ENCODE measurements around the gene INVS.
"Not testable (repeated sequence)": the region's sequence is repeated elsewhere in the genome, so short reads cannot be mapped to it uniquely, and the experiment has no call there.

INVS gene

GRCh38 chr9:100281676-100282387 is 182.8 kb downstream of the INVS start:
- DNase-seq: no peak

GRCh38 chr9:100282388-100282719 is 183.3 kb downstream of the INVS start:
- DNase-seq: no peak

- DNase-seq: no peak
Observed at GRCh38 chr9:100284247-100284646, 185.2 kb downstream of the INVS start.

- DNase-seq: no peak
Observed at GRCh38 chr9:100285080-100285479, 186.0 kb downstream of the INVS start.

- no peak for DNase-seq
Observed at GRCh38 chr9:100285601-100286000, 186.6 kb downstream of the INVS start.

- DNase-seq: no peak
Observed at GRCh38 chr9:100286257-100286656, 187.2 kb downstream of the INVS start.

- DNase-seq: no peak
Observed at GRCh38 chr9:100287186-100287585, 188.1 kb downstream of the INVS start.

GRCh38 chr9:100290714-100291113 is 191.7 kb downstream of the INVS start:
- no peak for DNase-seq

GRCh38 chr9:100292414-100292813 is 193.4 kb downstream of the INVS start:
- no peak for DNase-seq

- no peak for DNase-seq
Observed at GRCh38 chr9:100294341-100294740, 195.3 kb downstream of the INVS start.

GRCh38 chr9:100294806-100295205 is 195.8 kb downstream of the INVS start:
- no peak for DNase-seq

- DNase-seq: no peak
Observed at GRCh38 chr9:100295240-100295639, 196.2 kb downstream of the INVS start.

- DNase-seq: no peak
Observed at GRCh38 chr9:100296407-100296806, 197.4 kb downstream of the INVS start.

- DNase-seq: no peak
Observed at GRCh38 chr9:100298378-100298777, 199.3 kb downstream of the INVS start.

- DNase-seq: no peak
Observed at GRCh38 chr9:100303747-100304146, 204.7 kb downstream of the INVS start.

- DNase-seq: no peak
Observed at GRCh38 chr9:100306283-100306682, 207.2 kb downstream of the INVS start.

- DNase-seq: no peak
Observed at GRCh38 chr9:100307080-100307479, 208.0 kb downstream of the INVS start.

GRCh38 chr9:100308965-100309564 is 210.0 kb downstream of the INVS start:
- no peak for DNase-seq

GRCh38 chr9:100309992-100310391 is 210.9 kb downstream of the INVS start:
- DNase-seq: no peak

GRCh38 chr9:100315561-100315960 is 216.5 kb downstream of the INVS start:
- no peak for DNase-seq

- no peak for DNase-seq
Observed at GRCh38 chr9:100317706-100318105, 218.7 kb downstream of the INVS start.

GRCh38 chr9:100322954-100323536 is 224.0 kb downstream of the INVS start:
- peak; percentile 65 for DNase-seq

- DNase-seq: no peak
Observed at GRCh38 chr9:100324594-100325200, 225.7 kb downstream of the INVS start.

- DNase-seq: not testable (repeated sequence)
Observed at GRCh38 chr9:100338736-100339135, 239.7 kb downstream of the INVS start.
